Measurements from ENCODE around the gene NHLRC4.

- no peak for TF ChIP-seq CTCF (conservative IDR thresholded peaks at IDR 0.05; ENCODE audit: low read depth, low read length)
- no peak for TF ChIP-seq EZH2phosphoT487 (IDR thresholded peaks at IDR 0.05; ENCODE audit: borderline replicate concordance, low read length)
- no peak for TF ChIP-seq EZH2 (IDR thresholded peaks at IDR 0.05; ENCODE audit: low read length, unreplicated experiment)
These were observed 36.5 kb upstream of the NHLRC4 start for GRCh38 chr16:530111-530817.

Data from PC-3 (cell line).